ENCODE data around the gene CELF5. TPM values are rescaled to one million over a fixed set of nuclear protein-coding genes. Genes with fewer than 3 reads are reported as not detected.

Gene CELF5
- total and polyA plus RNA-seq, 2 donors (not counting 1 experiment from before 2014, with no cell fraction given): 0.15 TPM; not detected in 1

DNA sequence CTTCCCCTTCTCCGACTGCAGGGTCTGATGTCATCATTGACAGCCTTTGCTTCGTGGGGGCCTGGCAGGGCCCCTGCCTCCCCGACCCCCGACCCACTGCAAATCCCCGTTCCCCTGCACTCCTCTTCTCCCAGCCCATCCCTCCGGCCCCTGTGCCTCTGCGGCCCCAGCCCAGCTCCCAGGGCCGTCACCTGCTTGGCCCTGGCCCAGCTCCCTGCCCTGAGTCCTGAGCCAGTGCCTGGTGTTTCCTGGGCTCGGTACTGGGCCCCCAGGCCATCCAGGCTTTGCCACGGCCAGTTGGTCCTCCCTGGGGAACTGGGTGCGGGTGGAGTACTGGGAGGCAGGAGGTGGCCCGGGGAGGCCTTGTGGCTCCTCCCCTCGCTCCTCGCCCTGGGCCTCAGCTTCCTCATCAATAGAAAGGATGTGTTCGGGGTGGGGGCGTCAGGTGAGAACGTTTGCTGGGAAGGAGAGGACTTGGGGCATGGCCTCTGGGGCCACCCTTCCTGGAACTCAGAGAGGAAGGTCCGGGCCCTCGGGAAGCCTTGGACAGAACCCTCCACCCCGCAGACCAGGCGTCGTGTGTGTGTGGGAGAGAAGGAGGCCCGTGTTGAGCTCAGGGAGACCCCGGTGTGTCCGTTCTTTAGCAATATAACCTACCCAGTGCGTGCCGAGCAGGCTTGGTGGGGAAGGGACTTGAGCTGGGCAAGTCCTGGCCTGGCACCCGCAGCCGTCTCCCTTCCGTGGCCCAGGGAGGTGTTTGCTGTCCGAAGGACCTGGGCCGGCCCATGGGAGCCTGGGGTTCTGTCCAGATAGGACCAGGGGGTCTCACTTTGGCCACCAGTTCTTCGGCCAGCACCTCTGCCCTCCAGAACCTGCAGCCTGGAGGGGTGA is 15.9 kb upstream of the CELF5 start:
- Mint-ChIP-seq H3K4me1 (peaks cover under 1% of the 10 kb centered on the region), H3K27me3 (no peaks in the 10 kb centered on the region), H3K9me3 (ENCODE audit: insufficient read depth) (no peaks in the 10 kb centered on the region), H3K4me3 (no peak overlapping the region), H3K27ac (no peak overlapping the region)
- POLR2A ChIA-PET: no interaction called here
- DNase-seq (no peak), ATAC-seq (ENCODE audit: low read depth) (no peak)
- Histone ChIP-seq H3K4me1 (ENCODE audit: control insufficient read depth in 2 of 2, insufficient read depth in 2 of 2, low read length in 2 of 2) (no peaks in the 10 kb centered on the region), H3K79me2 (ENCODE audit: control insufficient read depth, insufficient read depth, low read length) (no peaks in the 10 kb centered on the region), H2AFZ (ENCODE audit: insufficient read depth, low read depth, low read length, poor library complexity, severe bottlenecking) (no peak overlapping the region), H3K27me3 (replicated peaks in 1 of 4; ENCODE audit: control extremely low read depth in 1 of 4, control insufficient read depth in 3 of 4, insufficient read depth in 4 of 4, low read length in 3 of 4) (no peaks in the 10 kb centered on the region), H3K4me3 (ENCODE audit: control extremely low read depth in 1 of 5, extremely low read depth in 1 of 5, insufficient read depth in 1 of 5, low read depth in 2 of 5, low read length in 4 of 5) (no peak overlapping the region), H3K4me2 (replicated peaks; ENCODE audit: low read depth, low read length, poor library complexity, severe bottlenecking) (no peak overlapping the region), H4K20me1 (ENCODE audit: control insufficient read depth, insufficient read depth, low read length, poor library complexity, severe bottlenecking) (peaks cover 6% of the 10 kb centered on the region), H3K9ac (ENCODE audit: low read length) (no peak overlapping the region), H3K36me3 (replicated peaks in 1 of 2; ENCODE audit: control extremely low read depth in 1 of 2, control insufficient read depth in 1 of 2, extremely low read depth in 1 of 2, insufficient read depth in 2 of 2, low read length in 1 of 2) (peaks cover 0 to 33% of the 10 kb centered on the region in 2 experiments), H3K27ac (ENCODE audit: low read length in 2 of 2) (no peak overlapping the region), H3K9me3 (ENCODE audit: control extremely low read depth in 1 of 3, control insufficient read depth in 2 of 3, insufficient read depth in 1 of 3, low read length in 2 of 3) (no peaks in the 10 kb centered on the region)
- CTCF ChIA-PET: interaction anchor here (1.0 kb wide), 1 partner anchor 79 kb away, joined by 3 read pairs; no protein-coding TSS in a partner anchor
- WGBS (ENCODE audit: insufficient coverage): 96% methylated on average over 23 of the region's 33 CpGs
- intact Hi-C loops (cut with micrococcal nuclease): no loop called here
- TF ChIP-seq, protein P1, sequence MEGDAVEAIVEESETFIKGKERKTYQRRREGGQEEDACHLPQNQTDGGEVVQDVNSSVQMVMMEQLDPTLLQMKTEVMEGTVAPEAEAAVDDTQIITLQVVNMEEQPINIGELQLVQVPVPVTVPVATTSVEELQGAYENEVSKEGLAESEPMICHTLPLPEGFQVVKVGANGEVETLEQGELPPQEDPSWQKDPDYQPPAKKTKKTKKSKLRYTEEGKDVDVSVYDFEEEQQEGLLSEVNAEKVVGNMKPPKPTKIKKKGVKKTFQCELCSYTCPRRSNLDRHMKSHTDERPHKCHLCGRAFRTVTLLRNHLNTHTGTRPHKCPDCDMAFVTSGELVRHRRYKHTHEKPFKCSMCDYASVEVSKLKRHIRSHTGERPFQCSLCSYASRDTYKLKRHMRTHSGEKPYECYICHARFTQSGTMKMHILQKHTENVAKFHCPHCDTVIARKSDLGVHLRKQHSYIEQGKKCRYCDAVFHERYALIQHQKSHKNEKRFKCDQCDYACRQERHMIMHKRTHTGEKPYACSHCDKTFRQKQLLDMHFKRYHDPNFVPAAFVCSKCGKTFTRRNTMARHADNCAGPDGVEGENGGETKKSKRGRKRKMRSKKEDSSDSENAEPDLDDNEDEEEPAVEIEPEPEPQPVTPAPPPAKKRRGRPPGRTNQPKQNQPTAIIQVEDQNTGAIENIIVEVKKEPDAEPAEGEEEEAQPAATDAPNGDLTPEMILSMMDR (IDR thresholded peaks at IDR 0.05): no peak
- no peak for TF ChIP-seq EZH2 (IDR thresholded peaks at IDR 0.05; ENCODE audit: borderline replicate concordance, insufficient read depth, low read depth, low read length, poor library complexity, severe bottlenecking)

Data from B cell (primary cell).